Parathyroid adenoma (tissue), 2 donors: ENCODE data around the gene SUN5.

Experiments used
- H2AFZ ChIP-seq: fragments of 300-600 bp; sonication (generic); one replicate; pipeline ENCODE4 v1.7.0; 2017; ENCODE audit warnings: antibody characterized with exemption, mild to moderate bottlenecking
- H3K27ac ChIP-seq: fragments of 300-600 bp; sonication (generic); one replicate; pipeline ENCODE4 v1.7.0; 2017
- H3K27me3 ChIP-seq: fragments of 300-600 bp; sonication (generic); one replicate; pipeline ENCODE4 v1.7.0; 2017; ENCODE audit warnings: low read length; ENCODE audit not compliant: control insufficient read depth, insufficient read depth
- H3K36me3 ChIP-seq: fragments of 300-600 bp; sonication (generic); one replicate; pipeline ENCODE4 v1.7.0; 2017; ENCODE audit warnings: low read length; ENCODE audit not compliant: control insufficient read depth, insufficient read depth
- H3K4me1 ChIP-seq: fragments of 300-600 bp; sonication (generic); one replicate; pipeline ENCODE4 v1.7.0; 2017; ENCODE audit warnings: control low read depth
- H3K4me2 ChIP-seq: fragments of 300-600 bp; sonication (generic); one replicate; pipeline ENCODE4 v1.7.0; 2017; ENCODE audit warnings: low read length
- H3K4me3 ChIP-seq: fragments of 300-600 bp; sonication (generic); one replicate; pipeline ENCODE4 v1.7.0; 2017; ENCODE audit warnings: low read depth, low read length
- H3K79me2 ChIP-seq: fragments of 300-600 bp; sonication (generic); one replicate; pipeline ENCODE4 v1.7.0; 2017; ENCODE audit warnings: control low read depth
- H3K9ac ChIP-seq: fragments of 300-600 bp; sonication (generic); one replicate; pipeline ENCODE4 v1.7.0; 2017; ENCODE audit warnings: mild to moderate bottlenecking
- H3K9me3 ChIP-seq: fragments of 300-600 bp; sonication (generic); one replicate; pipeline ENCODE4 v1.7.0; 2017; ENCODE audit warnings: low read length; ENCODE audit not compliant: control insufficient read depth
- TF ChIP-seq, protein P1 (sequence below): fragments of 300-600 bp; sonication (generic); IDR thresholded peaks from one replicate; pipeline ENCODE4 v1.7.0; 2017; ENCODE audit warnings: antibody characterized with exemption, mild to moderate bottlenecking
- donor health status: primary hyperparathyroidism.

The SUN5 gene

DNA sequence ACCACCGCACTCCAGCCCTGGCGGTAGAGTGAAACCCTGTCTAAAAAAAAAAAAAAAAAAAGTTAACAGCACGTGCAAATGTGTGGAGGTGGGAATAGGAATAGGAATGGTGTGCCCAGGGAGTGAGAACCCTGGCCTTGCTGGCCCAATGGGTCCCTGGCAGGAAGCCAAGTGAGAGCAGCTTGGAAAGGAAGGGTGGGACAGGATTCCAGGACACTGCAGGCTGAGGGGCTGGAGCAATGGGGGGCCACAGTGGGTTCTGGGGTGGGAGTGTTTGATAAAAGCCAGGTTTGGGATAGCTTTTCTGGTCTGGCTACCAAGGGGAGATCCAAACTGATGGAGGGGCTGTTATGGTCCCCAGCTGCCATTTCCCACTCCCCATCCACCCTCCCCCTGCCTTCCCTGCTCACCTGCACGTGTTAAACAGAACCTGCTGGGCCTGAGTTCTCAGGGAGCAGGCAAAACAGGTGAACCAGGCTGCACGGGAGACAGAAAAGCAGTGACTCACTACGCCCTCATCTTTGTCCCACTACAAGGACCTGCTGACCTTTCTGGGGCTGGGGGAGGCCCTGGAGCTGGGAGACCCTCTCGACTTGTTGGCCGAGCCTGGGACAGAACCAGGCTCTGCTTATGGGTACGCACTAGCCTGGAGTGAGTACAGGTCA, 3.3 kb downstream of the SUN5 start:
- Histone ChIP-seq H3K9me3 (no peaks in the 10 kb centered on the region), H3K27ac (no peak overlapping the region), H3K79me2 (no peaks in the 10 kb centered on the region), H3K9ac (no peak overlapping the region), H3K36me3 (no peaks in the 10 kb centered on the region), H2AFZ (no peak overlapping the region), H3K4me3 (no peak overlapping the region), H3K4me1 (no peaks in the 10 kb centered on the region), H3K27me3 (no peaks in the 10 kb centered on the region), H3K4me2 (no peak overlapping the region)
- TF ChIP-seq, protein P1, sequence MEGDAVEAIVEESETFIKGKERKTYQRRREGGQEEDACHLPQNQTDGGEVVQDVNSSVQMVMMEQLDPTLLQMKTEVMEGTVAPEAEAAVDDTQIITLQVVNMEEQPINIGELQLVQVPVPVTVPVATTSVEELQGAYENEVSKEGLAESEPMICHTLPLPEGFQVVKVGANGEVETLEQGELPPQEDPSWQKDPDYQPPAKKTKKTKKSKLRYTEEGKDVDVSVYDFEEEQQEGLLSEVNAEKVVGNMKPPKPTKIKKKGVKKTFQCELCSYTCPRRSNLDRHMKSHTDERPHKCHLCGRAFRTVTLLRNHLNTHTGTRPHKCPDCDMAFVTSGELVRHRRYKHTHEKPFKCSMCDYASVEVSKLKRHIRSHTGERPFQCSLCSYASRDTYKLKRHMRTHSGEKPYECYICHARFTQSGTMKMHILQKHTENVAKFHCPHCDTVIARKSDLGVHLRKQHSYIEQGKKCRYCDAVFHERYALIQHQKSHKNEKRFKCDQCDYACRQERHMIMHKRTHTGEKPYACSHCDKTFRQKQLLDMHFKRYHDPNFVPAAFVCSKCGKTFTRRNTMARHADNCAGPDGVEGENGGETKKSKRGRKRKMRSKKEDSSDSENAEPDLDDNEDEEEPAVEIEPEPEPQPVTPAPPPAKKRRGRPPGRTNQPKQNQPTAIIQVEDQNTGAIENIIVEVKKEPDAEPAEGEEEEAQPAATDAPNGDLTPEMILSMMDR = no peak

DNA sequence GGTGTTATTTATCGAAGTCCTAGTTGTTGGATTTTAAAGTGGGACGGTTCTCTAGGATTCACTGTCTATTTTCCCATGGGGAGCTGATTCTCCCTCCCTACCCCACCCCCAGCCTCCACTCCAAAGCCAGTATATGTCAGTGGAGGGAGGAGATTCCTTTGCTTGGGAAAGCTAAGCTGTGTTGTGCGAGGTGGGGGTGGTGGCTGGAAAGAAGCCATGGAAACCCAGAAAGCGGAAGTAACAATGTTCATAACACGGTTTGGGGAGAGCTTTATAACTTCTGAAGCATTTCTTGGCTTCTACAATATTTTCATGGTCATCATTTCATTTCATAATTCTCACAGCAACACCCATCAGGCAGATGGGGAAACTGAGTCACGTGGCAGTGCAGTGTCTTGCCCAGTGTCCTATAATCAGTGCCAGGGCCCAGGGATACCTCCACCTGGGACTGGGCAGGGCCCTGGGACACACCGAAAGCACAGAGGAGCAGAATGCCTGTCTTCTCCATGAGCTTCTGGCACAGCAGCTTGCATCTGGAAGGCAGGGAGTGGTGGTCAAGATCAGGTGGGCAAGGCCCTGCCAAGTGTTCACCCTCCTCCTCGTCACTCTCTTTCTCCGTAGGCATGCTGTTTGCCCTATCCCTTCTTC, 4.5 kb downstream of the SUN5 start:
- Histone ChIP-seq H3K27ac (no peak overlapping the region), H2AFZ (no peak overlapping the region), H3K27me3 (no peaks in the 10 kb centered on the region), H3K9me3 (no peaks in the 10 kb centered on the region), H3K4me2 (no peak overlapping the region), H3K36me3 (no peaks in the 10 kb centered on the region), H3K4me3 (no peak overlapping the region), H3K4me1 (no peaks in the 10 kb centered on the region), H3K9ac (no peak overlapping the region), H3K79me2 (no peaks in the 10 kb centered on the region)
- TF ChIP-seq, protein P1 = no peak

DNA sequence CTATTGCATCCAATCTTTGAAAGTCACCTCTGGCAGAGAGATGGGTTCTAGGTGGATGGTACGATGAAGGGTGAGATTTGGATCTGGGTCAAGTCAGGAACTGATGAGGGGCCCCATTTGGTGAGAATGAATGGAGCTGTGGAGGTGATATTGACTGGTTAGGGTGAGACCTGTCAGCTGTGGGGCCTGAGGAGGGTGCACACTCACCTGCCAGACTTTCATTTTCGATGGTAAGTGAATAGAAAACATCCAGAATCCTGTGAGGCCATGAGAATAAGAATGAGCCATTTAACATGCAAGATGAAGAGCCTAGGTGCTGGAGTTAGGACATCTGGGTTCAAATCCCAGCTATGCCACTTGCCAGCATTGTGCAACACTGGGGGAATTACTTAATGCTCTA, 6.8 kb downstream of the SUN5 start:
- Histone ChIP-seq H3K27me3 (no peaks in the 10 kb centered on the region), H3K79me2 (no peaks in the 10 kb centered on the region), H3K4me3 (no peak overlapping the region), H2AFZ (no peak overlapping the region), H3K9ac (no peak overlapping the region), H3K27ac (no peak overlapping the region), H3K4me1 (no peaks in the 10 kb centered on the region), H3K9me3 (no peaks in the 10 kb centered on the region), H3K4me2 (no peak overlapping the region), H3K36me3 (no peaks in the 10 kb centered on the region)
- TF ChIP-seq, protein P1 = no peak

DNA sequence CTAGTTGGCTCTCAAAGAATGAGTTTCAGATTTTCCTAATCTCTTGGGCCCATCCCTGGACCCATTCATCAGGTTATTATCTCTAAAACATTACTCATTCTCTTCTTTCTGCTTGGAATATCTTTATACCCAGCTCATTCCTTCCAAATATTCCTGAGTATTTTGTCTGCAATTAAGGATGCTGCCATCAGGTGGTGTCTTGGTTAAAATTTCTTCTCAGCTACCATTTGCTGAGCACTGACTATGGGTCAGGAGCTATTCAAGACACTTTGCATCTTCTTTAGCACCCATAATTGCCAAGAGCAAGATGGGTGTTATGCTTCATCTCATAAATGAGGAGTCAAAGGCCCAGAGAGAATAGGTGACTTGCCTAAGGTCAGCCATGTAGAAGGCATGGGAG, 8.4 kb downstream of the SUN5 start:
- TF ChIP-seq, protein P1 = no peak
- Histone ChIP-seq H3K4me3 (no peak overlapping the region), H3K27ac (no peak overlapping the region), H3K36me3 (no peaks in the 10 kb centered on the region), H3K4me2 (no peak overlapping the region), H3K27me3 (no peaks in the 10 kb centered on the region), H3K79me2 (no peaks in the 10 kb centered on the region), H3K9me3 (no peaks in the 10 kb centered on the region), H3K9ac (no peak overlapping the region), H2AFZ (no peak overlapping the region), H3K4me1 (no peaks in the 10 kb centered on the region)
